Activated naive CD8-positive, alpha-beta T cell treated with anti-CD3 and anti-CD28 coated beads, Interleukin-2, amount 50 U/mL, for 24 hours (primary cell): Measurements from ENCODE around the gene FYB2.
A peak's percentile ranks its signal among the peaks of the same experiment; 100 is the strongest.

Experiments
- ATAC-seq: fragments of 150-1000 bp; cut with Tn5 transposase; one replicate; pipeline ENCODE4 v1.10.0; 2021
- DNase-seq: peaks from one replicate; pipeline ENCODE4 v3.0.0; 2021
- H3K27ac Mint-ChIP-seq: one replicate; pipeline ENCODE4 v1.8.0; 2021; ENCODE audit warnings: mild to moderate bottlenecking, mixed read lengths
- H3K27me3 Mint-ChIP-seq: one replicate; pipeline ENCODE4 v1.8.0; 2021; ENCODE audit warnings: mixed read lengths
- H3K36me3 Mint-ChIP-seq: one replicate; pipeline ENCODE4 v1.8.0; 2021; ENCODE audit warnings: low read depth, mixed read lengths
- H3K4me1 Mint-ChIP-seq: one replicate; pipeline ENCODE4 v1.8.0; 2021; ENCODE audit warnings: mixed read lengths
- H3K4me3 Mint-ChIP-seq: one replicate; pipeline ENCODE4 v1.8.0; 2021; ENCODE audit warnings: mild to moderate bottlenecking, moderate library complexity, mixed read lengths
- H3K9me3 Mint-ChIP-seq: one replicate; pipeline ENCODE4 v1.8.0; 2021; ENCODE audit warnings: mixed read lengths

FYB2 gene

GRCh38 chr1:56820755-56821461, 1.7 kb upstream of the FYB2 start:
- DNase-seq = peak; percentile 81
- Mint-ChIP-seq H3K27me3 (peaks cover 13% of the 10 kb centered on the region), H3K9me3 (no peaks in the 10 kb centered on the region), H3K4me1 (no peaks in the 10 kb centered on the region), H3K36me3 (no peaks in the 10 kb centered on the region), H3K27ac (no peak overlapping the region), H3K4me3 (no peak overlapping the region)
- peak; percentile 67 for ATAC-seq

- H3K27ac Mint-ChIP-seq = no peak overlapping the region
- DNase-seq (no peak), ATAC-seq (no peak)
- no peaks in the 10 kb centered on the region for H3K4me1 Mint-ChIP-seq
- H3K36me3 Mint-ChIP-seq = no peaks in the 10 kb centered on the region
- H3K9me3 Mint-ChIP-seq = no peaks in the 10 kb centered on the region
- no peak overlapping the region for H3K4me3 Mint-ChIP-seq
- peaks cover 21% of the 10 kb centered on the region for H3K27me3 Mint-ChIP-seq
Measured at GRCh38 chr1:56817716-56818463, 1.3 kb downstream of the FYB2 start.

- no peak overlapping the region for H3K4me3 Mint-ChIP-seq
- H3K9me3 Mint-ChIP-seq = no peaks in the 10 kb centered on the region
- H3K27ac Mint-ChIP-seq = no peak overlapping the region
- H3K27me3 Mint-ChIP-seq = peaks cover 22% of the 10 kb centered on the region
- H3K4me1 Mint-ChIP-seq = no peaks in the 10 kb centered on the region
- DNase-seq = no peak
- ATAC-seq = no peak
- no peaks in the 10 kb centered on the region for H3K36me3 Mint-ChIP-seq
Measured at GRCh38 chr1:56816909-56817308, 2.3 kb downstream of the FYB2 start.

- no peak overlapping the region for H3K4me3 Mint-ChIP-seq
- no peak overlapping the region for H3K27ac Mint-ChIP-seq
- no peaks in the 10 kb centered on the region for H3K36me3 Mint-ChIP-seq
- peaks cover 20% of the 10 kb centered on the region for H3K27me3 Mint-ChIP-seq
- no peaks in the 10 kb centered on the region for H3K9me3 Mint-ChIP-seq
- H3K4me1 Mint-ChIP-seq = no peaks in the 10 kb centered on the region
- DNase-seq (no peak), ATAC-seq (peak; percentile 30)
Measured at GRCh38 chr1:56816264-56816663, 2.9 kb downstream of the FYB2 start.

GRCh38 chr1:56814205-56814604, 5.0 kb downstream of the FYB2 start:
- no peaks in the 10 kb centered on the region for H3K36me3 Mint-ChIP-seq
- peaks cover 24% of the 10 kb centered on the region for H3K27me3 Mint-ChIP-seq
- DNase-seq = no peak
- no peak for ATAC-seq
- no peaks in the 10 kb centered on the region for H3K9me3 Mint-ChIP-seq
- H3K27ac Mint-ChIP-seq = no peak overlapping the region
- H3K4me1 Mint-ChIP-seq = no peaks in the 10 kb centered on the region
- no peak overlapping the region for H3K4me3 Mint-ChIP-seq

GRCh38 chr1:56811331-56811730, 7.9 kb downstream of the FYB2 start:
- no peaks in the 10 kb centered on the region for H3K4me1 Mint-ChIP-seq
- H3K36me3 Mint-ChIP-seq = no peaks in the 10 kb centered on the region
- H3K27ac Mint-ChIP-seq = no peak overlapping the region
- peaks cover 26% of the 10 kb centered on the region for H3K27me3 Mint-ChIP-seq
- no peak for ATAC-seq
- no peak for DNase-seq
- no peak overlapping the region for H3K4me3 Mint-ChIP-seq
- no peaks in the 10 kb centered on the region for H3K9me3 Mint-ChIP-seq

GRCh38 chr1:56808410-56808809, 10.8 kb downstream of the FYB2 start:
- H3K36me3 Mint-ChIP-seq = no peaks in the 10 kb centered on the region
- DNase-seq (no peak), ATAC-seq (no peak)
- no peaks in the 10 kb centered on the region for H3K9me3 Mint-ChIP-seq
- no peak overlapping the region for H3K4me3 Mint-ChIP-seq
- H3K27me3 Mint-ChIP-seq = peaks cover 18% of the 10 kb centered on the region
- no peak overlapping the region for H3K27ac Mint-ChIP-seq
- no peaks in the 10 kb centered on the region for H3K4me1 Mint-ChIP-seq

- Mint-ChIP-seq H3K27ac (no peak overlapping the region), H3K4me3 (no peak overlapping the region), H3K9me3 (no peaks in the 10 kb centered on the region), H3K4me1 (no peaks in the 10 kb centered on the region), H3K36me3 (no peaks in the 10 kb centered on the region), H3K27me3 (peaks cover 13% of the 10 kb centered on the region)
- DNase-seq (no peak), ATAC-seq (no peak)
Measured at GRCh38 chr1:56806804-56807203, 12.4 kb downstream of the FYB2 start.

- no peaks in the 10 kb centered on the region for H3K4me1 Mint-ChIP-seq
- no peak overlapping the region for H3K27ac Mint-ChIP-seq
- no peaks in the 10 kb centered on the region for H3K9me3 Mint-ChIP-seq
- DNase-seq (no peak), ATAC-seq (no peak)
- no peak overlapping the region for H3K4me3 Mint-ChIP-seq
- H3K36me3 Mint-ChIP-seq = no peaks in the 10 kb centered on the region
- peaks cover 3% of the 10 kb centered on the region for H3K27me3 Mint-ChIP-seq
Measured at GRCh38 chr1:56803561-56804156, 15.5 kb downstream of the FYB2 start.

GRCh38 chr1:56799605-56800400, 19.4 kb downstream of the FYB2 start:
- Mint-ChIP-seq H3K27me3 (peaks cover 10% of the 10 kb centered on the region), H3K9me3 (no peaks in the 10 kb centered on the region), H3K4me3 (no peak overlapping the region), H3K36me3 (no peaks in the 10 kb centered on the region), H3K4me1 (no peaks in the 10 kb centered on the region), H3K27ac (no peak overlapping the region)
- DNase-seq (no peak), ATAC-seq (no peak)

GRCh38 chr1:56798053-56798471, 21.1 kb downstream of the FYB2 start:
- Mint-ChIP-seq H3K36me3 (no peaks in the 10 kb centered on the region), H3K4me1 (no peaks in the 10 kb centered on the region), H3K27me3 (peaks cover 13% of the 10 kb centered on the region), H3K27ac (no peak overlapping the region), H3K9me3 (no peaks in the 10 kb centered on the region), H3K4me3 (no peak overlapping the region)
- ATAC-seq (no peak), DNase-seq (no peak)

GRCh38 chr1:56797065-56797685, 22.0 kb downstream of the FYB2 start:
- H3K27me3 Mint-ChIP-seq = peaks cover 13% of the 10 kb centered on the region
- no peaks in the 10 kb centered on the region for H3K36me3 Mint-ChIP-seq
- H3K27ac Mint-ChIP-seq = no peak overlapping the region
- H3K9me3 Mint-ChIP-seq = no peaks in the 10 kb centered on the region
- DNase-seq = no peak
- no peaks in the 10 kb centered on the region for H3K4me1 Mint-ChIP-seq
- H3K4me3 Mint-ChIP-seq = no peak overlapping the region
- no peak for ATAC-seq

- Mint-ChIP-seq H3K27me3 (peaks cover 14% of the 10 kb centered on the region), H3K4me1 (no peaks in the 10 kb centered on the region)
Measured at GRCh38 chr1:56795870-56796269, 23.3 kb downstream of the FYB2 start.

GRCh38 chr1:56790036-56790435, 29.2 kb downstream of the FYB2 start:
- no peak overlapping the region for H3K27ac Mint-ChIP-seq
- no peaks in the 10 kb centered on the region for H3K9me3 Mint-ChIP-seq
- H3K4me1 Mint-ChIP-seq = no peaks in the 10 kb centered on the region

More at GRCh38 chr1:56795870-56796269, 23.3 kb downstream of the FYB2 start:
- DNase-seq (no peak), ATAC-seq (no peak)
- Mint-ChIP-seq H3K4me3 (no peak overlapping the region), H3K27ac (no peak overlapping the region), H3K36me3 (no peaks in the 10 kb centered on the region), H3K9me3 (no peaks in the 10 kb centered on the region)

More at GRCh38 chr1:56790036-56790435, 29.2 kb downstream of the FYB2 start:
- DNase-seq (no peak), ATAC-seq (no peak)
- Mint-ChIP-seq H3K36me3 (no peaks in the 10 kb centered on the region), H3K4me3 (no peak overlapping the region), H3K27me3 (peaks cover 10% of the 10 kb centered on the region)
